ENCODE measurements around the gene CRACDL.

CRACDL gene

GRCh38 chr2:98913916-98914712 lies 21.9 kb downstream of the CRACDL start:
- Histone ChIP-seq H2AFZ (ENCODE audit: low read depth, low read length, severe bottlenecking) (no peak overlapping the region), H3K27ac (ENCODE audit: low read depth, low read length) (no peak overlapping the region)

GRCh38 chr2:98912957-98913915 lies 22.8 kb downstream of the CRACDL start:
- H3K9ac ChIP-seq (ENCODE audit: low read length) = no peak overlapping the region
- no peaks in the 10 kb centered on the region for H3K79me2 ChIP-seq (ENCODE audit: insufficient read depth, low read length)
- no peak overlapping the region for H3K27ac ChIP-seq (ENCODE audit: low read depth, low read length)
- H3K9me2 ChIP-seq (replicated peaks; ENCODE audit: insufficient read depth, low read length) = no peaks in the 10 kb centered on the region
- H3K36me3 ChIP-seq (ENCODE audit: low read length) = no peaks in the 10 kb centered on the region
- H3K27me3 ChIP-seq (ENCODE audit: low read length) = no peaks in the 10 kb centered on the region
- no peaks in the 10 kb centered on the region for H3F3A ChIP-seq (ENCODE audit: insufficient read depth)
- no peak overlapping the region for H3K4me3 ChIP-seq (ENCODE audit: insufficient read depth, low read length, poor library complexity, severe bottlenecking)
- no peaks in the 10 kb centered on the region for H3K9me3 ChIP-seq (ENCODE audit: insufficient read depth, low read length)
- no peaks in the 10 kb centered on the region for H4K20me1 ChIP-seq (ENCODE audit: low read depth, low read length)
- no peak overlapping the region for H2AFZ ChIP-seq (ENCODE audit: low read depth, low read length, severe bottlenecking)
- H3K4me2 ChIP-seq (ENCODE audit: low read depth, low read length, poor library complexity, severe bottlenecking) = no peak overlapping the region
- TF ChIP-seq EZH2phosphoT487 (conservative IDR thresholded peaks at IDR 0.05; ENCODE audit: low read length) (no peak), CTCF (IDR thresholded peaks at IDR 0.05; ENCODE audit: insufficient read depth, low read length, poor library complexity, severe bottlenecking) (no peak)

More at GRCh38 chr2:98913916-98914712, 21.9 kb downstream of the CRACDL start:
- Histone ChIP-seq H3K36me3 (ENCODE audit: low read length) (no peaks in the 10 kb centered on the region), H3K9me3 (ENCODE audit: insufficient read depth, low read length) (no peaks in the 10 kb centered on the region), H3F3A (ENCODE audit: insufficient read depth) (no peaks in the 10 kb centered on the region), H3K9ac (ENCODE audit: low read length) (no peak overlapping the region), H3K79me2 (ENCODE audit: insufficient read depth, low read length) (no peaks in the 10 kb centered on the region), H3K4me3 (ENCODE audit: insufficient read depth, low read length, poor library complexity, severe bottlenecking) (no peak overlapping the region), H3K27me3 (ENCODE audit: low read length) (no peaks in the 10 kb centered on the region), H3K4me2 (ENCODE audit: low read depth, low read length, poor library complexity, severe bottlenecking) (no peak overlapping the region), H4K20me1 (ENCODE audit: low read depth, low read length) (no peaks in the 10 kb centered on the region), H3K9me2 (replicated peaks; ENCODE audit: insufficient read depth, low read length) (no peaks in the 10 kb centered on the region)
- TF ChIP-seq EZH2phosphoT487 (conservative IDR thresholded peaks at IDR 0.05; ENCODE audit: low read length) (no peak), CTCF (IDR thresholded peaks at IDR 0.05; ENCODE audit: insufficient read depth, low read length, poor library complexity, severe bottlenecking) (no peak)

GRCh38 chr2:98912221-98912851 lies 23.7 kb downstream of the CRACDL start:
- H3K9me3 ChIP-seq (ENCODE audit: insufficient read depth, low read length) = no peaks in the 10 kb centered on the region
- no peaks in the 10 kb centered on the region for H3K27me3 ChIP-seq (ENCODE audit: low read length)
- no peaks in the 10 kb centered on the region for H3K36me3 ChIP-seq (ENCODE audit: low read length)
- no peak overlapping the region for H3K4me3 ChIP-seq (ENCODE audit: insufficient read depth, low read length, poor library complexity, severe bottlenecking)
- H3K79me2 ChIP-seq (ENCODE audit: insufficient read depth, low read length) = no peaks in the 10 kb centered on the region
- no peak overlapping the region for H3K9ac ChIP-seq (ENCODE audit: low read length)
- H3K9me2 ChIP-seq (replicated peaks; ENCODE audit: insufficient read depth, low read length) = no peaks in the 10 kb centered on the region
- H3F3A ChIP-seq (ENCODE audit: insufficient read depth) = no peaks in the 10 kb centered on the region
- TF ChIP-seq EZH2phosphoT487 (conservative IDR thresholded peaks at IDR 0.05; ENCODE audit: low read length) (no peak), CTCF (IDR thresholded peaks at IDR 0.05; ENCODE audit: insufficient read depth, low read length, poor library complexity, severe bottlenecking) (no peak)
- no peak overlapping the region for H3K4me2 ChIP-seq (ENCODE audit: low read depth, low read length, poor library complexity, severe bottlenecking)
- H4K20me1 ChIP-seq (ENCODE audit: low read depth, low read length) = no peaks in the 10 kb centered on the region
- H2AFZ ChIP-seq (ENCODE audit: low read depth, low read length, severe bottlenecking) = no peak overlapping the region
- H3K27ac ChIP-seq (ENCODE audit: low read depth, low read length) = no peak overlapping the region
